ENCODE measurements around the gene IFT25. TPM values are rescaled to one million over a fixed set of nuclear protein-coding genes. Genes with fewer than 3 reads are reported as not detected.

IFT25 gene
- total and polyA plus RNA-seq, 2 donors (not counting 3 experiments of a cell fraction or from before 2014, with no cell fraction given), result 13.0 to 34.0 TPM

GRCh38 chr1:53894644-53895043 is 50.9 kb downstream of the IFT25 start:
- Histone ChIP-seq H2AFZ (ENCODE audit: low read depth, low read length) (no peak overlapping the region), H3K9me3 (replicated peaks; ENCODE audit: control insufficient read depth, insufficient read depth, low read length) (no peaks in the 10 kb centered on the region), H3K4me1 (ENCODE audit: control insufficient read depth, extremely low read depth, insufficient read depth, low read length) (peaks cover 3% of the 10 kb centered on the region), H3K9ac (replicated peaks; ENCODE audit: extremely low read depth, insufficient read depth, low read length) (no peak overlapping the region), H3K4me2 (ENCODE audit: insufficient read depth, low read length) (no peak overlapping the region), H3K79me2 (ENCODE audit: control insufficient read depth, insufficient read depth, low read length) (no peaks in the 10 kb centered on the region), H4K20me1 (replicated peaks; ENCODE audit: control insufficient read depth, extremely low read depth, insufficient read depth, low read length) (no peaks in the 10 kb centered on the region), H3K27ac (ENCODE audit: insufficient read depth, low read depth, low read length) (no peak overlapping the region), H3K9me1 (replicated peaks; ENCODE audit: control insufficient read depth, extremely low read depth, insufficient read depth, low read length) (no peaks in the 10 kb centered on the region), H3K27me3 (ENCODE audit: control insufficient read depth in 2 of 2, insufficient read depth in 2 of 2, low read length in 2 of 2) (no peaks in the 10 kb centered on the region), H3K4me3 (replicated peaks in 1 of 3; ENCODE audit: insufficient read depth in 1 of 3, low read depth in 1 of 3, low read length in 3 of 3) (no peak overlapping the region), H3K36me3 (ENCODE audit: control insufficient read depth in 2 of 2, extremely low read depth in 1 of 2, insufficient read depth in 2 of 2, low read length in 2 of 2) (no peaks in the 10 kb centered on the region)
- ChIA-PET POLR2A (no interaction called here), CTCF (interaction anchor here (1.4 to 1.6 kb wide), 2 partner anchors 16 to 65 kb away, joined by 3 read pairs; no protein-coding TSS in a partner anchor)
- FAIRE-seq (no peak), DNase-seq (ENCODE audit: low read depth, low spot score) (no peak)
- dilution Hi-C loops (cut with MboI; ENCODE audit: extremely low pct_ligation_motif_present, low sequenced_read_pairs) (no loop called here), intact Hi-C loops (cut with micrococcal nuclease) (no loop called here)
- BruUV-seq (replicated peaks), result no TSS peak
- no peak for TF ChIP-seq EZH2 (IDR thresholded peaks at IDR 0.05; ENCODE audit: borderline replicate concordance, low read depth, low read length, severe bottlenecking)
- TF ChIP-seq POLR2AphosphoS5 (IDR thresholded peaks at IDR 0.05; ENCODE audit: insufficient read depth, low read depth, low read length), result no peak

GRCh38 chr1:53893999-53894636 is 51.4 kb downstream of the IFT25 start, which contains the start of gene DIO1:
Gene DIO1, plus strand, starts transcription at chr1:53894187. Its CDS starts 24 bp downstream, at chr1:53894211.
- POLR2A ChIA-PET, result no interaction called here
- H3K4me1 ChIP-seq (ENCODE audit: control insufficient read depth, extremely low read depth, insufficient read depth, low read length), result peaks cover 3% of the 10 kb centered on the region
- no peaks in the 10 kb centered on the region for H3K9me3 ChIP-seq (replicated peaks; ENCODE audit: control insufficient read depth, insufficient read depth, low read length)
- H4K20me1 ChIP-seq (replicated peaks; ENCODE audit: control insufficient read depth, extremely low read depth, insufficient read depth, low read length), result no peaks in the 10 kb centered on the region
- CTCF ChIA-PET, result interaction anchor here (1.6 kb wide), 1 partner anchor 65 kb away, joined by 3 read pairs; no protein-coding TSS in a partner anchor
- no peaks in the 10 kb centered on the region for H3K36me3 ChIP-seq (ENCODE audit: control insufficient read depth in 2 of 2, extremely low read depth in 1 of 2, insufficient read depth in 2 of 2, low read length in 2 of 2)
- dilution Hi-C loops (cut with MboI; ENCODE audit: extremely low pct_ligation_motif_present, low sequenced_read_pairs), result no loop called here
- no peaks in the 10 kb centered on the region for H3K79me2 ChIP-seq (ENCODE audit: control insufficient read depth, insufficient read depth, low read length)
- TF ChIP-seq, protein P1, sequence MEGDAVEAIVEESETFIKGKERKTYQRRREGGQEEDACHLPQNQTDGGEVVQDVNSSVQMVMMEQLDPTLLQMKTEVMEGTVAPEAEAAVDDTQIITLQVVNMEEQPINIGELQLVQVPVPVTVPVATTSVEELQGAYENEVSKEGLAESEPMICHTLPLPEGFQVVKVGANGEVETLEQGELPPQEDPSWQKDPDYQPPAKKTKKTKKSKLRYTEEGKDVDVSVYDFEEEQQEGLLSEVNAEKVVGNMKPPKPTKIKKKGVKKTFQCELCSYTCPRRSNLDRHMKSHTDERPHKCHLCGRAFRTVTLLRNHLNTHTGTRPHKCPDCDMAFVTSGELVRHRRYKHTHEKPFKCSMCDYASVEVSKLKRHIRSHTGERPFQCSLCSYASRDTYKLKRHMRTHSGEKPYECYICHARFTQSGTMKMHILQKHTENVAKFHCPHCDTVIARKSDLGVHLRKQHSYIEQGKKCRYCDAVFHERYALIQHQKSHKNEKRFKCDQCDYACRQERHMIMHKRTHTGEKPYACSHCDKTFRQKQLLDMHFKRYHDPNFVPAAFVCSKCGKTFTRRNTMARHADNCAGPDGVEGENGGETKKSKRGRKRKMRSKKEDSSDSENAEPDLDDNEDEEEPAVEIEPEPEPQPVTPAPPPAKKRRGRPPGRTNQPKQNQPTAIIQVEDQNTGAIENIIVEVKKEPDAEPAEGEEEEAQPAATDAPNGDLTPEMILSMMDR (IDR thresholded peaks at IDR 0.05; ENCODE audit: extremely low read depth in 1 of 2, insufficient read depth in 1 of 2, low read depth in 1 of 2, low read length in 2 of 2), result no peak
- TF ChIP-seq FOS (IDR thresholded peaks at IDR 0.05; ENCODE audit: borderline replicate concordance, insufficient read depth, low read length) (no peak), GATA2 (IDR thresholded peaks at IDR 0.05; ENCODE audit: insufficient read depth, insufficient read length, low read depth, low read length) (no peak), MYC (IDR thresholded peaks at IDR 0.05; ENCODE audit: low read depth, low read length) (no peak)
- H3K27ac ChIP-seq (ENCODE audit: insufficient read depth, low read depth, low read length), result no peak within 1 kb of the TSS
- BruUV-seq (replicated peaks), result no TSS peak
- H3K9me1 ChIP-seq (replicated peaks; ENCODE audit: control insufficient read depth, extremely low read depth, insufficient read depth, low read length), result no peaks in the 10 kb centered on the region
- FAIRE-seq (no peak), DNase-seq (ENCODE audit: low read depth, low spot score) (no peak)
- no peak within 1 kb of the TSS for H3K9ac ChIP-seq (replicated peaks; ENCODE audit: extremely low read depth, insufficient read depth, low read length)
- intact Hi-C loops (cut with micrococcal nuclease), result no loop called here
- H3K4me3 ChIP-seq (replicated peaks in 1 of 3; ENCODE audit: insufficient read depth in 1 of 3, low read depth in 1 of 3, low read length in 3 of 3), result no peak within 1 kb of the TSS
- no peak within 1 kb of the TSS for H2AFZ ChIP-seq (ENCODE audit: low read depth, low read length)
- no peak within 1 kb of the TSS for H3K4me2 ChIP-seq (ENCODE audit: insufficient read depth, low read length)
- H3K27me3 ChIP-seq (ENCODE audit: control insufficient read depth in 2 of 2, insufficient read depth in 2 of 2, low read length in 2 of 2), result no peaks in the 10 kb centered on the region

Measured in endothelial cell of umbilical vein (primary cell).